SU-DHL-6 (cell line): ENCODE results near the gene AP5S1.

Experiments used
- EZH2phosphoT487 ChIP-seq: fragments of 200-600 bp; sonication (generic), shearing (Covaris generic); conservative IDR thresholded peaks from 2 replicates; pipeline ENCODE4 v1.6.1; 2018; ENCODE audit warnings: mild to moderate bottlenecking, antibody characterized with exemption, low read length, moderate library complexity, mixed read lengths
- TF ChIP-seq, protein P1 (sequence below): fragments of 200-600 bp; sonication (generic); IDR thresholded peaks from one replicate; pipeline ENCODE4 v1.5.1; 2017; ENCODE audit warnings: antibody characterized with exemption, mild to moderate bottlenecking, low read length, moderate library complexity; ENCODE audit not compliant: insufficient read depth, poor library complexity, severe bottlenecking

DNA sequence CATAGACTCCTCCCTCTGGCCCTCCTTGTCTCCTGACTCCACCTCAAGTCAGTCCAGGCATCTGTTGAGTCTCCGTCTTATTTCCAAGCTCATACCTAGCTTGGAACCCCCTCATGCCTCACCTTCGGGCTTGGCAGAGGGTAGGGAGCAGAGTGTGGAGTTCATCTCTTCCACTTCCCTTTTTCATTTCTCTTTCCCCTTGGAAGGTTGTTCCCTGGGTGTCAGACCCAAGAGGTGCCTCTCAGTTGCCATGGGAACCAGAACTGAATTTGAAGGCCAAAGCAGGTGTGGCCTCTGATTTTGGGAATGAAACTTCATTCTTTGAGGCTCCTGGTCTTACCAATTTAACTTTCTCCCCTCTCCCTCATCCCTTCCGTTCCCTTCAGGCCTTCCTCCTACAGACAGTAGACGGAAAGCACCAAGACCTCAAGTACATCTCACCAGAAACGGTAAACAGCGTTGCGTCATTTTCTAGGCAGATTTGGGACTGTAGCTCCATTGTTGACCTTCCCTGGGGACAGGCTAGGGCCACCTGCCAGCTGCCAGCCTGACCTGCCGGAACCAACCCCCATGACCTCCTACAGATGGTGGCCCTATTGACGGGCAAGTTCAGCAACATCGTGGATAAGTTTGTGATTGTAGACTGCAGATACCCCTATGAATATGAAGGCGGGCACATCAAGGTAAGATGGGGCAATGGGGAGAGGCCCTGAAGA is 17.7 kb upstream of the AP5S1 start:
- TF ChIP-seq, protein P1, sequence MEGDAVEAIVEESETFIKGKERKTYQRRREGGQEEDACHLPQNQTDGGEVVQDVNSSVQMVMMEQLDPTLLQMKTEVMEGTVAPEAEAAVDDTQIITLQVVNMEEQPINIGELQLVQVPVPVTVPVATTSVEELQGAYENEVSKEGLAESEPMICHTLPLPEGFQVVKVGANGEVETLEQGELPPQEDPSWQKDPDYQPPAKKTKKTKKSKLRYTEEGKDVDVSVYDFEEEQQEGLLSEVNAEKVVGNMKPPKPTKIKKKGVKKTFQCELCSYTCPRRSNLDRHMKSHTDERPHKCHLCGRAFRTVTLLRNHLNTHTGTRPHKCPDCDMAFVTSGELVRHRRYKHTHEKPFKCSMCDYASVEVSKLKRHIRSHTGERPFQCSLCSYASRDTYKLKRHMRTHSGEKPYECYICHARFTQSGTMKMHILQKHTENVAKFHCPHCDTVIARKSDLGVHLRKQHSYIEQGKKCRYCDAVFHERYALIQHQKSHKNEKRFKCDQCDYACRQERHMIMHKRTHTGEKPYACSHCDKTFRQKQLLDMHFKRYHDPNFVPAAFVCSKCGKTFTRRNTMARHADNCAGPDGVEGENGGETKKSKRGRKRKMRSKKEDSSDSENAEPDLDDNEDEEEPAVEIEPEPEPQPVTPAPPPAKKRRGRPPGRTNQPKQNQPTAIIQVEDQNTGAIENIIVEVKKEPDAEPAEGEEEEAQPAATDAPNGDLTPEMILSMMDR = no peak
- TF ChIP-seq EZH2phosphoT487 = no peak
